SK-N-SH (cell line): ENCODE measurements around the gene SIGLEC1. TPM values are rescaled to one million over a fixed set of nuclear protein-coding genes. Genes with fewer than 3 reads are reported as not detected.

Experiments
- CTCF ChIA-PET: fragments of 300-600, 350-600 bp; formaldehyde crosslinking; extraction: SDS; loops from one replicate; lab custom pipeline; 2021; lab: Yijun Ruan, JAX
- POLR2A ChIA-PET: fragments of 350-600 bp; sonication (Branson Sonifier 250); formaldehyde crosslinking; extraction: SDS; loops from one replicate; lab custom pipeline; 2020; ENCODE audit warnings: antibody characterized with exemption, inconsistent platforms; lab: Yijun Ruan, JAX
- DNase-seq: peaks from one replicate; pipeline ENCODE4 v3.0.0; 2012
- H2AFZ ChIP-seq: fragments of 200-600 bp; sonication (generic); 2 replicates; pipeline ENCODE4 v1.8.1; 2016; ENCODE audit warnings: antibody characterized with exemption, mild to moderate bottlenecking, low read depth
- H3F3A ChIP-seq: fragments of 200-600 bp; sonication (generic); replicated peaks from 2 replicates; pipeline ENCODE3; 2016; ENCODE audit warnings: antibody characterized with exemption, mild to moderate bottlenecking; ENCODE audit not compliant: insufficient read depth
- H3K27ac ChIP-seq, 2 experiments: fragments of 200-500 bp in 1 of 2; fragments of 200-600 bp in 1 of 2; sonication (Bioruptor generic) in 1 of 2; sonication (generic), shearing (Covaris generic) in 1 of 2; 2 replicates each; pipeline versions ENCODE4 v1.5.1 to v1.6.1; 2014 to 2016; ENCODE audit warnings: low read depth in 2 of 2, inconsistent platforms in 1 of 2, low read length in 1 of 2, mild to moderate bottlenecking in 1 of 2, mixed read lengths in 1 of 2
- H3K27me3 ChIP-seq: fragments of 200-600 bp; sonication (generic), shearing (Covaris generic); 2 replicates; pipeline ENCODE4 v1.6.1; 2016; ENCODE audit warnings: mixed run types; ENCODE audit not compliant: insufficient read depth
- H3K36me3 ChIP-seq, 2 experiments: fragments of 200-500 bp in 1 of 2; fragments of 200-600 bp in 1 of 2; sonication (Bioruptor generic) in 1 of 2; sonication (generic) in 1 of 2; replicated peaks in 1 of 2; 2 replicates each; pipeline versions ENCODE3 to v1.5.1; 2014 to 2016; ENCODE audit warnings: low read length in 1 of 2, mild to moderate bottlenecking in 1 of 2; ENCODE audit not compliant: insufficient read depth in 2 of 2, control insufficient read depth in 1 of 2
- H3K4me1 ChIP-seq, 2 experiments: fragments of 200-500 bp in 1 of 2; fragments of 200-600 bp in 1 of 2; sonication (Bioruptor generic) in 1 of 2; sonication (generic), shearing (Covaris generic) in 1 of 2; 2 replicates each; pipeline versions ENCODE4 v1.5.1 to v1.6.1; 2014 to 2016; ENCODE audit warnings: low read depth in 1 of 2, low read length in 1 of 2, mixed run types in 1 of 2; ENCODE audit not compliant: insufficient read depth in 2 of 2, control insufficient read depth in 1 of 2
- H3K4me2 ChIP-seq: fragments of 200-600 bp; sonication (generic), shearing (Covaris generic); 2 replicates; pipeline ENCODE4 v1.6.1; 2017; ENCODE audit warnings: mixed run types
- H3K4me3 ChIP-seq, 2 experiments: fragments of 200-500 bp in 1 of 2; fragments of 200-600 bp in 1 of 2; sonication (Bioruptor generic) in 1 of 2; sonication (generic), shearing (Covaris generic) in 1 of 2; 2 replicates each; pipeline versions ENCODE4 v1.5.1 to v1.8.1; 2014 to 2016; ENCODE audit warnings: low read depth in 2 of 2, inconsistent platforms in 1 of 2, low read length in 1 of 2, mild to moderate bottlenecking in 1 of 2, mixed read lengths in 1 of 2, moderate library complexity in 1 of 2
- H3K79me2 ChIP-seq: fragments of 200-600 bp; sonication (generic); 2 replicates; pipeline ENCODE4 v1.8.1; 2017; ENCODE audit warnings: mild to moderate bottlenecking; ENCODE audit not compliant: insufficient read depth
- H3K9ac ChIP-seq: fragments of 200-600 bp; sonication (generic); 2 replicates; pipeline ENCODE4 v1.6.1; 2017; ENCODE audit warnings: mixed run types
- H3K9me2 ChIP-seq: fragments of 200-600 bp; sonication (generic); 2 replicates; pipeline ENCODE4 v1.6.1; 2017; ENCODE audit warnings: mixed run types
- H3K9me3 ChIP-seq: fragments of 200-600 bp; sonication (generic); 2 replicates; pipeline ENCODE4 v1.6.1; 2017; ENCODE audit warnings: mixed run types, mild to moderate bottlenecking, moderate library complexity
- H4K20me1 ChIP-seq: fragments of 200-600 bp; sonication (generic); 2 replicates; pipeline ENCODE4 v1.6.1; 2017; ENCODE audit warnings: mild to moderate bottlenecking, mixed run types; ENCODE audit not compliant: insufficient read depth
- MXI1 ChIP-seq: IDR thresholded peaks from 2 replicates; pipeline ENCODE4 v1.6.1; 2012; ENCODE audit warnings: mild to moderate bottlenecking, low read depth, low read length, improper control_type of control experiment
- POLR2AphosphoS5 ChIP-seq: IDR thresholded peaks from 2 replicates; pipeline ENCODE4 v1.6.1; 2012; ENCODE audit warnings: low read depth, low read length
- RAD21 ChIP-seq: IDR thresholded peaks from 2 replicates; pipeline ENCODE4 v1.6.1; 2012; ENCODE audit warnings: mild to moderate bottlenecking, low read length
- RCOR1 ChIP-seq: fragments of 150-350 bp; IDR thresholded peaks from 2 replicates; pipeline ENCODE4 v1.6.1; 2017; ENCODE audit warnings: antibody characterized with exemption, low read length
- REST ChIP-seq: IDR thresholded peaks from 2 replicates; pipeline ENCODE4 v1.6.1; 2012; ENCODE audit warnings: mild to moderate bottlenecking, low read depth, low read length, moderate library complexity
- RFX5 ChIP-seq: IDR thresholded peaks from 2 replicates; pipeline ENCODE4 v1.6.1; 2012; ENCODE audit warnings: mild to moderate bottlenecking, improper control_type of control experiment, low read length
- TEAD4 ChIP-seq: IDR thresholded peaks from 2 replicates; pipeline ENCODE4 v1.4.0; 2012; ENCODE audit warnings: mild to moderate bottlenecking, borderline replicate concordance; ENCODE audit not compliant: insufficient read depth
- USF1 ChIP-seq: IDR thresholded peaks from 2 replicates; pipeline ENCODE4 v1.4.0; 2012; ENCODE audit warnings: low read depth, borderline replicate concordance
- WGBS: methylation state at CpG from one replicate; pipeline ENCODE4 v1.1.6; 2017; ENCODE audit warnings: low lambda C conversion rate; 5-methylcytosine and 5-hydroxymethylcytosine counted together
- polyA plus RNA-seq, 3 experiments: library from polyadenylated mRNA; depleted of rRNA; stranded (reverse); fragments of >200 nt; gene quantifications; 2 replicates each; pipeline ENCODE4 v1.2.3, GENCODE V29; 2012

The SIGLEC1 gene
- polyA plus RNA-seq, 1 of the 3 experiments (the other 2 are of a cell fraction): not detected

DNA sequence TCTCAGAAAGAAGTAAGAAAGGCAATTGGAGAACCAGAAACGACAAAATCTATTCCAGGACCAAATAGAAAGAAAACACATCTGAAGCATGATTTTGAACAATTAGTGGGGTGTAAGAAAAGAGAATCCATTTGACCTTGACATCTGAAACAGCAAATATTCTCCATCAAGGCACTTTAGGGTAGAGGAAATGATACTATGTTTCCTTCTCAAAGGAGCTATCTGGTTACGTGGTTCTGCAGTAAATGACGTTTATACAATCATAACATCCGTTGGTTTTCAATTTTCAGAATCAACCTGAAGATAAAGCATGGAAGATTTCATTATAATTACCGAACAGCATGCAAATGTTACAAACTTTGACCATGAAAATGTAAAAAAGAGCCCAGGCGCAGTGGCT lies 8.2 kb upstream of the SIGLEC1 start:
- ChIA-PET CTCF (interaction anchor here (1.0 to 3.3 kb wide), 5 partner anchors 10 to 100 kb away, joined by 3 to 13 read pairs (median 8); partner anchors contain the start of genes AP5S1 and HSPA12B), POLR2A (no interaction called here)
- Histone ChIP-seq H3K4me1 (no peaks in the 10 kb centered on the region), H3K27ac (no peak overlapping the region), H3K36me3 (no peaks in the 10 kb centered on the region), H3K27me3 (peaks cover 12% of the 10 kb centered on the region; the same call in 1 of the 2 replicates), H3F3A (no peaks in the 10 kb centered on the region), H3K9me2 (no peaks in the 10 kb centered on the region), H2AFZ (no peak overlapping the region), H3K9ac (no peak overlapping the region), H3K4me2 (no peak overlapping the region), H3K9me3 (no peaks in the 10 kb centered on the region), H3K79me2 (no peaks in the 10 kb centered on the region), H4K20me1 (no peaks in the 10 kb centered on the region), H3K4me3 (no peak overlapping the region)
- no peak for DNase-seq
- WGBS: 29% methylated on average over 6 of the region's 6 CpGs
- no peak for TF ChIP-seq RFX5

GRCh38 chr20:3720068-3720467 lies 7.7 kb upstream of the SIGLEC1 start:
- POLR2A ChIA-PET: no interaction called here
- no peak for DNase-seq
- Histone ChIP-seq H2AFZ (no peak overlapping the region), H3K79me2 (no peaks in the 10 kb centered on the region), H3K27me3 (peaks cover 9% of the 10 kb centered on the region; the same call in 1 of the 2 replicates), H3F3A (no peaks in the 10 kb centered on the region), H3K36me3 (no peaks in the 10 kb centered on the region), H3K9ac (no peak overlapping the region), H3K4me2 (no peak overlapping the region), H3K4me3 (no peak overlapping the region), H3K9me3 (no peaks in the 10 kb centered on the region), H3K4me1 (no peaks in the 10 kb centered on the region), H3K9me2 (no peaks in the 10 kb centered on the region), H4K20me1 (no peaks in the 10 kb centered on the region), H3K27ac (no peak overlapping the region)
- 48% methylated on average over 2 of the region's 2 CpGs for WGBS
- TF ChIP-seq TEAD4: no peak
- TF ChIP-seq USF1: no peak
- TF ChIP-seq RFX5: no peak
- no peak for TF ChIP-seq POLR2AphosphoS5
- TF ChIP-seq RAD21: no peak
- TF ChIP-seq MXI1: no peak
- TF ChIP-seq RCOR1: no peak
- TF ChIP-seq REST: no peak
- CTCF ChIA-PET: interaction anchor here (1.0 to 3.3 kb wide), 5 partner anchors 9 to 100 kb away, joined by 3 to 13 read pairs (median 8); partner anchors contain the start of genes AP5S1 and HSPA12B
